Astrocyte (in vitro differentiated cells and primary cell): ENCODE measurements around the gene GID8. TPM values are rescaled to one million over a fixed set of nuclear protein-coding genes. Genes with fewer than 3 reads are reported as not detected.

Source experiments
- DNase-seq: peaks from one replicate; pipeline ENCODE4 v3.0.0-alpha.2; 2010; ENCODE audit warnings: low read depth
- FAIRE-seq: peaks from 2 replicates; lab custom pipeline; 2011; peaks lifted over from hg19 to GRCh38; lab: Jason Lieb, UNC
- H2AFZ ChIP-seq: 2 replicates; pipeline ENCODE4 v1.6.0; 2012; ENCODE audit warnings: low read depth, low read length, inconsistent platforms
- H3K27ac ChIP-seq: 2 replicates; pipeline ENCODE4 v1.5.1; 2011; ENCODE audit warnings: low read depth, low read length, inconsistent platforms
- H3K27me3 ChIP-seq: 2 replicates; pipeline ENCODE4 v1.6.0; 2011; ENCODE audit warnings: low read length, inconsistent platforms; ENCODE audit not compliant: insufficient read depth
- H3K36me3 ChIP-seq: 2 replicates; pipeline ENCODE4 v1.5.1; 2011; ENCODE audit warnings: low read length, inconsistent platforms; ENCODE audit not compliant: insufficient read depth
- H3K4me1 ChIP-seq: 2 replicates; pipeline ENCODE4 v1.5.1; 2011; ENCODE audit warnings: low read length, inconsistent platforms; ENCODE audit not compliant: insufficient read depth
- H3K4me2 ChIP-seq: 2 replicates; pipeline ENCODE4 v1.6.0; 2012; ENCODE audit warnings: low read length, inconsistent platforms
- H3K4me3 ChIP-seq: 2 replicates; pipeline ENCODE4 v1.5.1; 2011; ENCODE audit warnings: low read depth, mild to moderate bottlenecking, low read length, inconsistent platforms; ENCODE audit not compliant: insufficient read depth
- H3K79me2 ChIP-seq: 2 replicates; pipeline ENCODE4 v1.6.0; 2012; ENCODE audit warnings: mild to moderate bottlenecking, low read length, inconsistent platforms; ENCODE audit not compliant: insufficient read depth
- H3K9ac ChIP-seq: 2 replicates; pipeline ENCODE4 v1.6.0; 2012; ENCODE audit warnings: mild to moderate bottlenecking, low read length, inconsistent platforms
- H3K9me3 ChIP-seq: 2 replicates; pipeline ENCODE4 v1.5.1; 2012; ENCODE audit warnings: low read depth, mild to moderate bottlenecking, low read length, inconsistent platforms; ENCODE audit not compliant: insufficient read depth
- H4K20me1 ChIP-seq: 2 replicates; pipeline ENCODE4 v1.6.0; 2012; ENCODE audit warnings: low read length, inconsistent platforms; ENCODE audit not compliant: insufficient read depth
- H3K27ac Mint-ChIP-seq: one replicate; pipeline ENCODE4 v1.8.0; 2021; ENCODE audit warnings: mild to moderate bottlenecking, mixed read lengths; ENCODE audit not compliant: unreplicated experiment
- H3K27me3 Mint-ChIP-seq: one replicate; pipeline ENCODE4 v1.8.0; 2021; ENCODE audit warnings: low read depth, mixed read lengths; ENCODE audit not compliant: unreplicated experiment
- H3K36me3 Mint-ChIP-seq: one replicate; pipeline ENCODE4 v1.8.0; 2021; ENCODE audit warnings: low read depth, mixed read lengths; ENCODE audit not compliant: unreplicated experiment
- H3K4me1 Mint-ChIP-seq: one replicate; pipeline ENCODE4 v1.8.0; 2021; ENCODE audit warnings: low read depth, mixed read lengths; ENCODE audit not compliant: unreplicated experiment
- H3K4me3 Mint-ChIP-seq: one replicate; pipeline ENCODE4 v1.8.0; 2021; ENCODE audit warnings: mild to moderate bottlenecking, moderate library complexity, mixed read lengths; ENCODE audit not compliant: unreplicated experiment
- H3K9me3 Mint-ChIP-seq: one replicate; pipeline ENCODE4 v1.8.0; 2021; ENCODE audit warnings: mild to moderate bottlenecking, mixed read lengths; ENCODE audit not compliant: unreplicated experiment
- CTCF ChIP-seq: IDR thresholded peaks from 2 replicates; pipeline ENCODE4 v1.5.1; 2011; ENCODE audit warnings: low read depth, mild to moderate bottlenecking, inconsistent platforms, low read length, moderate library complexity; ENCODE audit not compliant: insufficient read depth
- EZH2 ChIP-seq: IDR thresholded peaks from 2 replicates; pipeline ENCODE4 v1.6.1; 2012; ENCODE audit warnings: mild to moderate bottlenecking, low read length, inconsistent platforms; ENCODE audit not compliant: insufficient read depth
- total RNA-seq: library from RNA; stranded (reverse); gene quantifications from 2 replicates; pipeline ENCODE4 v1.2.1, GENCODE V29; 2021

GID8 gene
- total RNA-seq, 1 donor from 2014 or later: 37.1 TPM

GRCh38 chr20:62907384-62908317 lies 30.3 kb upstream of the GID8 start:
- FAIRE-seq: no peak
- Histone ChIP-seq H3K4me3 (no peak overlapping the region), H3K4me2 (peak overlapping the region; percentile 16), H4K20me1 (peaks cover 99% of the 10 kb centered on the region), H3K79me2 (peaks cover 84% of the 10 kb centered on the region), H3K36me3 (peaks cover 54% of the 10 kb centered on the region), H3K9me3 (no peaks in the 10 kb centered on the region), H3K27me3 (no peaks in the 10 kb centered on the region), H3K9ac (no peak overlapping the region), H2AFZ (no peak overlapping the region), H3K27ac (no peak overlapping the region), H3K4me1 (peaks cover 18% of the 10 kb centered on the region)
- Mint-ChIP-seq H3K27ac (no peak overlapping the region), H3K27me3 (no peaks in the 10 kb centered on the region), H3K36me3 (peaks cover 13% of the 10 kb centered on the region), H3K4me3 (no peak overlapping the region), H3K9me3 (no peaks in the 10 kb centered on the region), H3K4me1 (peaks cover 8% of the 10 kb centered on the region)
- TF ChIP-seq EZH2: no peak
- TF ChIP-seq CTCF: peak; percentile 36
- no peak for DNase-seq

GRCh38 chr20:62908971-62909791 lies 28.8 kb upstream of the GID8 start:
- Histone ChIP-seq H3K27me3 (no peaks in the 10 kb centered on the region), H3K9me3 (no peaks in the 10 kb centered on the region), H3K36me3 (peaks cover 54% of the 10 kb centered on the region), H3K9ac (no peak overlapping the region), H3K79me2 (peaks cover 91% of the 10 kb centered on the region), H4K20me1 (peaks cover 99% of the 10 kb centered on the region), H3K4me2 (no peak overlapping the region), H3K4me1 (peaks cover 8% of the 10 kb centered on the region), H3K27ac (no peak overlapping the region), H3K4me3 (no peak overlapping the region), H2AFZ (no peak overlapping the region)
- no peak for DNase-seq
- FAIRE-seq: no peak
- Mint-ChIP-seq H3K27me3 (no peaks in the 10 kb centered on the region), H3K4me3 (no peak overlapping the region), H3K27ac (no peak overlapping the region), H3K9me3 (no peaks in the 10 kb centered on the region), H3K36me3 (peaks cover 13% of the 10 kb centered on the region), H3K4me1 (peaks cover 7% of the 10 kb centered on the region)
- TF ChIP-seq EZH2: no peak
- TF ChIP-seq CTCF: no peak
